Sigmoid colon (tissue), 3 donors: ENCODE measurements around the gene GSC.

Experiments used
- CTCF ChIP-seq, 4 experiments: fragments of 450-650 bp in 3 of 4; fragments of 200-600 bp in 1 of 4; IDR thresholded peaks; one replicate each; pipeline ENCODE4 v1.5.1; 2016 to 2019; ENCODE audit warnings: antibody characterized with exemption in 4 of 4, mild to moderate bottlenecking in 3 of 4, moderate library complexity in 2 of 4
- POLR2A ChIP-seq, 2 donors: fragments of 450-650 bp; IDR thresholded peaks; one replicate each; pipeline ENCODE4 v1.6.1; 2016; ENCODE audit warnings: antibody characterized with exemption in 2 of 2, mild to moderate bottlenecking in 2 of 2, moderate library complexity in 2 of 2

DNA sequence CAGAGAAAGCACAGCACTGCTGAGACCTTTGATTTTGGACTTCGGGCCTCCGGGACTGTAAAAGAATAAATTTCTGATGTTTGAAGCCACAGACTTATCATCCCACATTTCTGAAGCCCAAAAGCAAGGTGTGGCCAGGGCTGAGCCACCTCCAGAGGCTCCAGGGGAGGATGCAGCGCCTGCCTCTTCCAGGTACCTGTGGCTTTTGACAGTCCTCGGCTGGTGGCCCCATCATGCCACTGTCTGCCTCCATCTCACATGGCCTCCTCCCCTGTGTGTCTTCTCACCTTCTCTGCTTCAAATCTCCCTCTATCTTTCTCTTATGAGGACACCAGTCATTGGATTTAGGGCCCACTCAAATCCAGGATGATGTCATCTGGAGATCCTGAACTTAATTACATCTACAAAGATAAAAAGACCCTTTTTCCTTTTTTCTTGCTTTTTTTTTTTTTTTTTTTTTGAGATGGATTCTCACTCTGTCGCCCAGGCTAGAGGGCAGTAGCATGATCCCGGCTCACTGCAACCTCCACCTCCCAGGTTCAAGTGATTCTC is 15.4 kb downstream of the GSC start:
- no peak for TF ChIP-seq POLR2A (IDR thresholded peaks at IDR 0.05)
- no peak for TF ChIP-seq CTCF (IDR thresholded peaks at IDR 0.05)
